GM06990 (cell line): ENCODE measurements around the gene RHOBTB1.
"Not testable (repeated sequence)": the region's sequence is repeated elsewhere in the genome, so short reads cannot be mapped to it uniquely, and the experiment has no call there.

Experiments
- DNase-seq: peaks from one replicate; pipeline ENCODE4 v3.0.0-alpha.2; 2011; ENCODE audit not compliant: insufficient read length; ENCODE audit errors: extremely low read depth
- H3K27me3 ChIP-seq: replicated peaks from 2 replicates; pipeline ENCODE4 v1.6.0; 2011; ENCODE audit warnings: low read length; ENCODE audit not compliant: control insufficient read depth, insufficient read depth
- H3K36me3 ChIP-seq: 2 replicates; pipeline ENCODE4 v1.5.1; 2011; ENCODE audit warnings: low read length; ENCODE audit not compliant: control insufficient read depth, insufficient read depth
- H3K4me3 ChIP-seq: replicated peaks from 2 replicates; pipeline ENCODE4 v1.5.1; 2011; ENCODE audit warnings: low read depth, mild to moderate bottlenecking, control low read depth, low read length
- TF ChIP-seq, protein P1 (sequence below): IDR thresholded peaks from 2 replicates; pipeline ENCODE4 v1.5.1; 2011; ENCODE audit warnings: low read length, control low read depth, mild to moderate bottlenecking, inconsistent platforms; ENCODE audit not compliant: insufficient read depth, poor library complexity, severe bottlenecking

The RHOBTB1 gene

DNA sequence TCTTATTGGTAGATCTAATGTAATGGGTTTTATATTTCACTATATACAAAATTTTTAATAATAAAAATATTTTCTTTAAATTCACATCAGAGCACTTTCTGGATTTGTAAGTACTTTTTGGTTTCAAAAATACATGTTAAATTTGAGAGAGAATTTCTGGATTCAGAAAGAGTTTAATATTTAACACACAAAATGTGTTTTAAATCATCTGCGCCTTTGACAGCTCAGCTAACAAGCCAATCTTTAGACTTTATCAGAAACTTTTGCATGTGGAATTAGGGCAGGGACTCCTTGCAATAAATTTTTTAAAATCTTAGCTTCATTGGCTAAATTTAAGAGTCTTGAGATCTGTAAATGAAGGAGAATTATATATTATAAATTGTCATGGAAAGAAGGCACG, 32.7 kb upstream of the RHOBTB1 start:
- TF ChIP-seq, protein P1, sequence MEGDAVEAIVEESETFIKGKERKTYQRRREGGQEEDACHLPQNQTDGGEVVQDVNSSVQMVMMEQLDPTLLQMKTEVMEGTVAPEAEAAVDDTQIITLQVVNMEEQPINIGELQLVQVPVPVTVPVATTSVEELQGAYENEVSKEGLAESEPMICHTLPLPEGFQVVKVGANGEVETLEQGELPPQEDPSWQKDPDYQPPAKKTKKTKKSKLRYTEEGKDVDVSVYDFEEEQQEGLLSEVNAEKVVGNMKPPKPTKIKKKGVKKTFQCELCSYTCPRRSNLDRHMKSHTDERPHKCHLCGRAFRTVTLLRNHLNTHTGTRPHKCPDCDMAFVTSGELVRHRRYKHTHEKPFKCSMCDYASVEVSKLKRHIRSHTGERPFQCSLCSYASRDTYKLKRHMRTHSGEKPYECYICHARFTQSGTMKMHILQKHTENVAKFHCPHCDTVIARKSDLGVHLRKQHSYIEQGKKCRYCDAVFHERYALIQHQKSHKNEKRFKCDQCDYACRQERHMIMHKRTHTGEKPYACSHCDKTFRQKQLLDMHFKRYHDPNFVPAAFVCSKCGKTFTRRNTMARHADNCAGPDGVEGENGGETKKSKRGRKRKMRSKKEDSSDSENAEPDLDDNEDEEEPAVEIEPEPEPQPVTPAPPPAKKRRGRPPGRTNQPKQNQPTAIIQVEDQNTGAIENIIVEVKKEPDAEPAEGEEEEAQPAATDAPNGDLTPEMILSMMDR: no peak
- Histone ChIP-seq H3K36me3 (no peaks in the 10 kb centered on the region), H3K27me3 (no peaks in the 10 kb centered on the region), H3K4me3 (no peak overlapping the region)
- no peak for DNase-seq

DNA sequence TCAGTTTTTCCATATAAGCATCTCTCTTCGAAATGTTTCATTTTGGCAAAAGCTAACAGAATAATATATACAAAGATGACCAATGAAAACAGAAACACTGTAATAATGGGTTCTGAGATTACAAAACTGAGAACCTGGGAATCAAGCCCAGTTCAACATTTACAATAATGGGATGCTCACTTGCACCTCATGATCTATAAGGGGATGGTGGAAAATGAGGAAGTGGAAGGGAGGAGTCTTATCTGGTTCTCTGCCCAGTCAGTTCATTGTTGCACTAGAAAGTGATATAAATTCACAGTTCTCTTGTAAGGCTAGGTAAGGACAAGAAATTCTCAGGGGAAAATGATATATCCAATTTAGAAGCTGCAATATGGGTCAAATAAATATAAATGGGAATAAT, 31.7 kb upstream of the RHOBTB1 start:
- no peak overlapping the region for H3K4me3 ChIP-seq
- no peak for DNase-seq

DNA sequence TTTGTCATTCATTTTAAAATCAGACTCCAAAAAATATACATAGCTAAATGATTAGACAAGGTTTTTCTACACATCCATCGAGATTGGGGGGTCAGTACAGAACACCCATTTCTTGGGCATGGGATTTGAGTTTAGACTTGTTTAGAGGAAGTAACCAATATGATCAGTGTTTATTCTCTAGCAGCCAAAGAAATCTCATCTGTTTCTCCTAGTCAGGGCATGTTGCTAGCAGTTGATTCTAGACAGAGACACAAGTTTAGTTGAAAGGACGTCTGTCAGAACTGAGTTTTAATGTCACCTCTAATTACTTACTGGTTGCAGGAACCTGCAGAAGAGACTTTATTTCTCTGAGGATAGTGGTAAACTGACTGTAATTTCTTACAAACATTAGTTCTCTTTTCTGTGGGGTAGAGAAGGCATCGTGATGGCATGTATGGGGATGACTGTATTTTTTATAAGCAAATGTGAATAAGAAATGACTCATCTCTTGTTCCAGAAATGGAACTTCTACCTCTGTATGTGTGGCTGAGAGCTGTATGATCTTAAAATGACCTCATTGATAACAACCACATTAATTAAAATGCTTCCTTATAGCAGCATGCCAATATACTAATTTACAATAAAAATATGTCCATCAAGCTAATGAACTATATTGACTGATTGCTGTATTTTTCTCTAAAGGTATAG, 30.6 kb upstream of the RHOBTB1 start:
- TF ChIP-seq, protein P1: no peak
- no peaks in the 10 kb centered on the region for H3K27me3 ChIP-seq
- no peak overlapping the region for H3K4me3 ChIP-seq
- no peak for DNase-seq
- H3K36me3 ChIP-seq: no peaks in the 10 kb centered on the region

More for the DNA sequence above, 31.7 kb upstream of the RHOBTB1 start:
- TF ChIP-seq, protein P1: no peak
- H3K27me3 ChIP-seq: no peaks in the 10 kb centered on the region
- H3K36me3 ChIP-seq: no peaks in the 10 kb centered on the region

DNA sequence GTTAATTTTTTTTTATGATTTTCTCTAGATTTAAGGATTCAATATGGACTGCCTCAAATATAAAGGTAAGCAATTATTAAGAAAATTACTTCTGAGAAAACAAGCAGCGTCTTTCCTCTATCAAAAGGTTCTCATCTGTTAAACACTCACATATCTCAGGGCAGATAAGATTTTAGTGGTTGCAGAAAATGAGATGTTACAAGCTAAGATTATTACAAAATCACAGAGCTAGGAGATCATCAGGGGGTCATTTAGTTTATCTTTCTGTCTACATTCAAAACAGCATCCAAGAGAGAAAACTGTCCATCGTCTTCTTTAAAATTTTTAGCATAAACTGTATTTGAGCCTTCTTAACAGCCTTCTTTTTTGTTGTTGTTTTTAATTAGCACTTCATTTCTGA, 29.1 kb upstream of the RHOBTB1 start:
- no peaks in the 10 kb centered on the region for H3K36me3 ChIP-seq
- H3K27me3 ChIP-seq: no peaks in the 10 kb centered on the region
- TF ChIP-seq, protein P1: no peak
- no peak overlapping the region for H3K4me3 ChIP-seq
- no peak for DNase-seq

DNA sequence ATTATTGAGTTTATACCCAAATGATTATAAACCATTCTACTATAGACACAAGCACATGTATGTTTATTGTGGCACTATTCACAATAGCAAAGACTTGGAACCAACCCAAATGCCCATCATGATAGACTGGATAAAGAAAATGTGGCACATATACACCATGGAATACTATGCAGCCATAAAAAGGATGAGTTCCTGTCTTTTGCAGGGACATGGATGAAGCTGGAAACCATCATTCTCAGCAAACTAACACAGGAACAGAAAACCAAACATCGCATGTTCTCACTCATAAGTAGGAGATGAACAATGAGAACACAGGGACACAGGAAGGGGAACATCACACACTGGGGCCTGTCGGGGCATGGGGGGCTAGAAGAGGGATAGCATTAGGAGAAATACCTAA, 28.2 kb upstream of the RHOBTB1 start:
- not testable (repeated sequence) for H3K27me3 ChIP-seq, H3K4me3 ChIP-seq, H3K36me3 ChIP-seq, DNase-seq

DNA sequence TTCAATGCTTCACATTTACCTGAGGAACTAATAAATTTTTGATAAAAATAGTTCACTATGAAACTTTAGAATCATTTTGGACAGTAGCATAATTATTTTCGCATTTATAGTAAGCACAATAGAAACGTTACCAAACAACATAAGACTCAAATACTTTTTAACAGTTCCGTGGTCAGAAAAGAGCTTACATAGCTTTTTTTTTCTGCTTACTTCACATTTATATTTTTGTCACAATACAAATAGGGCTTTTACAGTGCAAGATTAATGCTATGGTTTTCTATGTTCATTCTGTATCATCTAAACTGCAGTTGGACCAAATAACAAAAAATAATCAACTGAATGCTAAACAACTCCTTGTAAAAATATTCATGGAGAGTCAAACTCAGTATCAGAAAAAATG, 26.5 kb upstream of the RHOBTB1 start:
- H3K36me3 ChIP-seq: no peaks in the 10 kb centered on the region
- TF ChIP-seq, protein P1: no peak
- H3K4me3 ChIP-seq: no peak overlapping the region
- H3K27me3 ChIP-seq: no peaks in the 10 kb centered on the region
- no peak for DNase-seq
